ENCODE measurements around the gene SDHAF3. TPM values are rescaled to one million over a fixed set of nuclear protein-coding genes. Genes with fewer than 3 reads are reported as not detected.

The SDHAF3 gene
- total RNA-seq, 6 donors from 2014 or later = 2.1 to 10.3 (median 7.6) TPM

GRCh38 chr7:97090761-97091353 lies 26.6 kb upstream of the SDHAF3 start:
- TF ChIP-seq CTCF (IDR thresholded peaks at IDR 0.05) = no peak
- TF ChIP-seq EP300 (IDR thresholded peaks at IDR 0.05) = no peak
- TF ChIP-seq POLR2AphosphoS5 (IDR thresholded peaks at IDR 0.05) = no peak
- TF ChIP-seq POLR2A (IDR thresholded peaks at IDR 0.05) = no peak
- no peaks in the 10 kb centered on the region for H3K36me3 ChIP-seq
- H3K27me3 ChIP-seq = no peaks in the 10 kb centered on the region
- H3K4me1 ChIP-seq = no peaks in the 10 kb centered on the region
- ATAC-seq (ENCODE audit: low FRiP score in 2 of 2) = no peak
- WGBS, 2 donors = 89 to 92% methylated on average over 1 of the region's 1 CpG
- H3K4me3 ChIP-seq = no peak overlapping the region
- H3K27ac ChIP-seq = no peak overlapping the region
- DNase-seq = no peak
- H3K9me3 ChIP-seq = no peaks in the 10 kb centered on the region

- Histone ChIP-seq H3K4me1 (no peaks in the 10 kb centered on the region), H3K27ac (no peak overlapping the region), H3K4me3 (no peak overlapping the region), H3K36me3 (no peaks in the 10 kb centered on the region), H3K27me3 (no peaks in the 10 kb centered on the region), H3K9me3 (no peaks in the 10 kb centered on the region)
- 52 to 61% methylated on average over 3 of the region's 3 CpGs for WGBS, 2 donors
- DNase-seq = no peak
- no peak for ATAC-seq (ENCODE audit: low FRiP score in 2 of 2)
- no peak for TF ChIP-seq POLR2A (IDR thresholded peaks at IDR 0.05)
- no peak for TF ChIP-seq POLR2AphosphoS5 (IDR thresholded peaks at IDR 0.05)
Observed at GRCh38 chr7:97094284-97094930, 23.1 kb upstream of the SDHAF3 start.

GRCh38 chr7:97096037-97096436 lies 21.5 kb upstream of the SDHAF3 start:
- H3K9me3 ChIP-seq = no peaks in the 10 kb centered on the region
- no peaks in the 10 kb centered on the region for H3K27me3 ChIP-seq
- H3K4me3 ChIP-seq = no peak overlapping the region
- TF ChIP-seq POLR2A (IDR thresholded peaks at IDR 0.05) = no peak
- no peak for TF ChIP-seq POLR2AphosphoS5 (IDR thresholded peaks at IDR 0.05)
- TF ChIP-seq CTCF (IDR thresholded peaks at IDR 0.05) = no peak
- TF ChIP-seq EP300 (IDR thresholded peaks at IDR 0.05) = no peak
- no peak for ATAC-seq (ENCODE audit: low FRiP score in 2 of 2)
- 72 to 76% methylated on average over 2 of the region's 2 CpGs for WGBS, 2 donors
- no peak for DNase-seq
- H3K36me3 ChIP-seq = no peaks in the 10 kb centered on the region
- no peaks in the 10 kb centered on the region for H3K4me1 ChIP-seq
- no peak overlapping the region for H3K27ac ChIP-seq

GRCh38 chr7:97096661-97097060 lies 20.8 kb upstream of the SDHAF3 start:
- H3K4me1 ChIP-seq = no peaks in the 10 kb centered on the region
- no peak overlapping the region for H3K27ac ChIP-seq
- no peaks in the 10 kb centered on the region for H3K9me3 ChIP-seq
- H3K36me3 ChIP-seq = no peaks in the 10 kb centered on the region
- no peak overlapping the region for H3K4me3 ChIP-seq
- no peaks in the 10 kb centered on the region for H3K27me3 ChIP-seq
- ATAC-seq (ENCODE audit: low FRiP score in 2 of 2) (no peak), DNase-seq (no peak)
- WGBS, 2 donors = 73 to 85% methylated on average over 4 of the region's 4 CpGs
- TF ChIP-seq POLR2AphosphoS5 (IDR thresholded peaks at IDR 0.05) = no peak
- no peak for TF ChIP-seq EP300 (IDR thresholded peaks at IDR 0.05)
- no peak for TF ChIP-seq CTCF (IDR thresholded peaks at IDR 0.05)
- no peak for TF ChIP-seq POLR2A (IDR thresholded peaks at IDR 0.05)

GRCh38 chr7:97104719-97105238 lies 12.7 kb upstream of the SDHAF3 start:
- Histone ChIP-seq H3K4me3 (no peak overlapping the region), H3K27me3 (no peaks in the 10 kb centered on the region), H3K9me3 (no peaks in the 10 kb centered on the region), H3K27ac (no peak overlapping the region), H3K4me1 (peaks cover 0 to 4% (median 0%) of the 10 kb centered on the region in 4 donors), H3K36me3 (no peaks in the 10 kb centered on the region)
- DNase-seq (peak in 1 of 2 donors; percentile 82), ATAC-seq (ENCODE audit: low FRiP score in 2 of 2) (peak; percentile 87 to 94)
- TF ChIP-seq CTCF (IDR thresholded peaks at IDR 0.05) (peak; percentile 65 to 84 (median 73)), POLR2AphosphoS5 (IDR thresholded peaks at IDR 0.05) (no peak)
- 14% methylated on average over 8 of the region's 8 CpGs for WGBS, 2 donors
